IPS DF 6.9 (cell line): ENCODE data around the gene SCCPDH.
"Not testable (repeated sequence)": the region's sequence is repeated elsewhere in the genome, so short reads cannot be mapped to it uniquely, and the experiment has no call there.

Source experiments
- DNase-seq: peaks from one replicate; pipeline ENCODE4 v3.0.0-alpha.2; 2013; ENCODE audit warnings: low read depth, low spot score
- H3K27ac ChIP-seq: one replicate; pipeline ENCODE4 v1.5.1; 2013; ENCODE audit warnings: low read length, control low read depth
- H3K27me3 ChIP-seq: 2 replicates; pipeline ENCODE4 v1.6.1; 2013; ENCODE audit warnings: mild to moderate bottlenecking, low read length; ENCODE audit not compliant: control insufficient read depth, insufficient read depth
- H3K36me3 ChIP-seq: 2 replicates; pipeline ENCODE4 v1.6.1; 2013; ENCODE audit warnings: low read length; ENCODE audit not compliant: control insufficient read depth, insufficient read depth
- H3K4me1 ChIP-seq: 2 replicates; pipeline ENCODE4 v1.6.1; 2013; ENCODE audit warnings: low read length; ENCODE audit not compliant: control insufficient read depth, insufficient read depth
- H3K4me3 ChIP-seq: 2 replicates; pipeline ENCODE4 v1.5.1; 2013; ENCODE audit warnings: mild to moderate bottlenecking, low read length
- H3K9me3 ChIP-seq: 2 replicates; pipeline ENCODE4 v1.6.1; 2013; ENCODE audit warnings: low read length, inconsistent platforms; ENCODE audit not compliant: control insufficient read depth, insufficient read depth
- WGBS: extraction: QIAGEN DNeasy Blood & Tissue Kit; methylation state at CpG from one replicate; pipeline ENCODE4 v1.1.7; 2013; ENCODE audit warnings: mixed read lengths, missing lambda C conversion rate; ENCODE audit not compliant: insufficient read length, insufficient coverage; 5-methylcytosine and 5-hydroxymethylcytosine counted together

Gene SCCPDH

GRCh38 chr1:246800356-246800755 is 76.1 kb downstream of the SCCPDH start:
- no peaks in the 10 kb centered on the region for H3K36me3 ChIP-seq
- WGBS: no CpG with 5 or more reads among the region's 3 CpGs
- peaks cover 3% of the 10 kb centered on the region for H3K4me1 ChIP-seq
- H3K9me3 ChIP-seq: no peaks in the 10 kb centered on the region
- H3K27me3 ChIP-seq: no peaks in the 10 kb centered on the region
- H3K4me3 ChIP-seq: no peak overlapping the region
- H3K27ac ChIP-seq: no peak overlapping the region
- DNase-seq: no peak

DNA sequence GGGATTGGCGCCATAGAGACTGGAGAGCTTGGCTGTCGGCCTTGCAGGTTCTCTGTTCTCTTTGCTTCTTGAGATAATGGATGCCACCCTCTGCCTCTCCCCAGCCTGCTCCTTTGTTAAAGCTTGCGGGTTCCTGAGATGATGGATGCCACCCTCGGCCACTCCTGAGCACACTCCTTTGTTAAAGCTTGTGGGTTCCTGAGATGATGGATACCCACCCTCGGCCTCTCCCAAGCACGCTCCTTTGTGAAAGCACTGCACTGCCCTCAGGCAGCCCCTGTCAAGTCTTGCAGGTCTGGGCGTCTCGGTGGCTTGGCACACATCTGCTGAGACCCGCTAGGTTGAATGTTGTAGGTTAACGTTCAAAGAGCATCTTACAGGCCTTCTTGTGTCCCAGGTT is 76.5 kb downstream of the SCCPDH start:
- DNase-seq: no peak
- Histone ChIP-seq H3K27me3 (no peaks in the 10 kb centered on the region), H3K4me3 (no peak overlapping the region), H3K27ac (no peak overlapping the region), H3K4me1 (peaks cover 2% of the 10 kb centered on the region), H3K9me3 (no peaks in the 10 kb centered on the region), H3K36me3 (no peaks in the 10 kb centered on the region)
- WGBS: no CpG with 5 or more reads among the region's 10 CpGs

- WGBS: no CpG with 5 or more reads among the region's 11 CpGs
- no peak overlapping the region for H3K4me3 ChIP-seq
- H3K27me3 ChIP-seq: no peaks in the 10 kb centered on the region
- no peaks in the 10 kb centered on the region for H3K36me3 ChIP-seq
- H3K4me1 ChIP-seq: no peaks in the 10 kb centered on the region; the same call in 1 of the 2 replicates
- no peak overlapping the region for H3K27ac ChIP-seq
- no peak for DNase-seq
- no peaks in the 10 kb centered on the region for H3K9me3 ChIP-seq
Measured at GRCh38 chr1:246801241-246802020, 77.2 kb downstream of the SCCPDH start.

GRCh38 chr1:246803373-246803772 is 79.2 kb downstream of the SCCPDH start:
- Histone ChIP-seq H3K4me1 (no peaks in the 10 kb centered on the region; the same call in 1 of the 2 replicates), H3K36me3 (no peaks in the 10 kb centered on the region), H3K27ac (no peak overlapping the region), H3K9me3 (no peaks in the 10 kb centered on the region), H3K27me3 (no peaks in the 10 kb centered on the region), H3K4me3 (no peak overlapping the region)
- WGBS: no CpG with 5 or more reads among the region's 6 CpGs
- no peak for DNase-seq

DNA sequence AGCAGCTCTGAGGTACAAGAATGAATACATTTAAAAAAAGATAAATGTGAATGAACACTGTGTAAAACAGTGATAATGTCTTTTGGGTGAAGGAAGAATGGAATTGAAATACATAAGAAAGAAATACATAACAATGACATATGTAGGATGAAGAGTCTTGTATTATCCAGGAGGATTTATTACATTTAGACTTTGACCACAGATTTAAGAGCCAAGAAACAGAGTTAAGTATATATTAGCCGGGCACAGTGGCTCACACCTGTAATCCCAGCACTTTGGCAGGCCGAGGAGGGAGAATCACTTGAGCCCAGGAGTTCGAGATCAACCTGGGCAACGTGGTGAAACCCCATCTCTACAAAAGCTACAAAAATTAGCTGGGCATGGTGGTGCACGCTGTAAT is 79.7 kb downstream of the SCCPDH start:
- no peak overlapping the region for H3K4me3 ChIP-seq
- DNase-seq: no peak
- no peaks in the 10 kb centered on the region for H3K27me3 ChIP-seq
- H3K27ac ChIP-seq: no peak overlapping the region
- no peaks in the 10 kb centered on the region for H3K9me3 ChIP-seq
- H3K36me3 ChIP-seq: no peaks in the 10 kb centered on the region
- H3K4me1 ChIP-seq: no peaks in the 10 kb centered on the region; the same call in 1 of the 2 replicates
- WGBS: no CpG with 5 or more reads among the region's 5 CpGs

GRCh38 chr1:246805135-246805716 is 81.0 kb downstream of the SCCPDH start:
- no CpG with 5 or more reads among the region's 10 CpGs for WGBS
- Histone ChIP-seq H3K27ac (no peak overlapping the region), H3K4me3 (no peak overlapping the region), H3K9me3 (no peaks in the 10 kb centered on the region), H3K4me1 (no peaks in the 10 kb centered on the region; the same call in 1 of the 2 replicates), H3K27me3 (no peaks in the 10 kb centered on the region), H3K36me3 (no peaks in the 10 kb centered on the region)
- no peak for DNase-seq

- no peak for DNase-seq
- Histone ChIP-seq H3K4me1 (peaks cover 3% of the 10 kb centered on the region), H3K27me3 (no peaks in the 10 kb centered on the region), H3K4me3 (no peak overlapping the region), H3K9me3 (no peaks in the 10 kb centered on the region), H3K36me3 (no peaks in the 10 kb centered on the region), H3K27ac (no peak overlapping the region)
- WGBS: no CpG with 5 or more reads among the region's 6 CpGs
Measured at GRCh38 chr1:246809473-246809872, 85.3 kb downstream of the SCCPDH start.

DNA sequence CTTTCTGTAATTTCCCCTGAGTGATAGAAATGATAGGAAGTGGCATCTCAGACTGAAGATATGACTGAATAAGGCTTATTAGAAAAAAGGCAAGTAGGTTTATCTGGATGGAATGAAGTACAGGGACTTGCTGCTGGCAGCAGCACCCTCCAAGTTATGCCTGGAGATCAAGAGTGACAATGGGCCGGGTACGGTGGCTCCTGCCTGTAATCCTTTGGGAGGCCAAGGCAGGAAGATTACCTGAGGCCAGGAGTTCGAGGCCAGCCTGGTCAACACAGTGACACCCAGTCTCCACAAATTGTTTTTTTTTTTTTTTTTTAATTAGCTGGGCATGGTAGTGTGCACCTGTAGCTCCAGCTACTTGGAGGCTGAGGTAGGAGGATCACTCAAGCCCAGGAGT is 87.8 kb downstream of the SCCPDH start:
- H3K27me3 ChIP-seq: no peaks in the 10 kb centered on the region
- H3K36me3 ChIP-seq: no peaks in the 10 kb centered on the region
- no CpG with 5 or more reads among the region's 3 CpGs for WGBS
- no peaks in the 10 kb centered on the region for H3K9me3 ChIP-seq
- H3K4me3 ChIP-seq: no peak overlapping the region
- no peak overlapping the region for H3K27ac ChIP-seq
- H3K4me1 ChIP-seq: peaks cover 3% of the 10 kb centered on the region
- no peak for DNase-seq

- H3K4me1 ChIP-seq, DNase-seq, H3K27ac ChIP-seq, H3K36me3 ChIP-seq, H3K4me3 ChIP-seq, H3K9me3 ChIP-seq, H3K27me3 ChIP-seq: not testable (repeated sequence)
- no CpG with 5 or more reads among the region's 4 CpGs for WGBS
Measured at GRCh38 chr1:246813325-246813724, 89.1 kb downstream of the SCCPDH start.

DNA sequence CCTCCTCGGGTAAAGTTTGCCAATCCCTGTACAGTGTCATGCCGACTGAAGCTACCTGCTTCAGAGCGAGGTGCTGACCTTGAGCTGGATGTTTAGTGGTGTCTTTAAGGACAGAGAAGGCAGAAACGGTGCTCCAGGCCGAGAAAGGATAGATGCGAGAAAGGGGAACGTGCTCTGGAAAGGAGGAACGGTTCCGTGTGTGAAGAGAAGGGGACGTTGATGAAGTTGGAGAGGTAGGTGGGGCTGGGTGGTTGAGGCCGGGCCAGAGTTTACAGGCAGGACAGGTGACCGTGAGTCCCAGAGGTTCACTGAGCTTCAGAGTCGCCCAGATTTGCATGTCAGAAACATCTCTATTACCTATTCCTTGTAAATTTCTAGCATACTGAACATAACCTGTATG is 90.7 kb downstream of the SCCPDH start:
- Histone ChIP-seq H3K4me3 (no peak overlapping the region), H3K4me1 (peaks cover 3% of the 10 kb centered on the region), H3K27me3 (no peaks in the 10 kb centered on the region), H3K36me3 (no peaks in the 10 kb centered on the region), H3K27ac (no peak overlapping the region), H3K9me3 (no peaks in the 10 kb centered on the region)
- 100% methylated on average over 4 of the region's 13 CpGs for WGBS
- DNase-seq: no peak
